Trophoblast cell (in vitro differentiated cells and primary cell): ENCODE measurements around the gene OR2J2.
A peak's percentile ranks its signal among the peaks of the same experiment; 100 is the strongest.
"Not testable (repeated sequence)": the region's sequence is repeated elsewhere in the genome, so short reads cannot be mapped to it uniquely, and the experiment has no call there.

ENCODE experiments used
- DNase-seq, 2 donors: peaks; one replicate each; pipeline ENCODE4 v3.0.0-alpha.2; 2016
- H2AFZ ChIP-seq: 2 replicates; pipeline ENCODE4 v1.6.1; 2013; ENCODE audit warnings: low read length, moderate library complexity, mild to moderate bottlenecking; ENCODE audit not compliant: insufficient read depth, poor library complexity
- H2AK5ac ChIP-seq: 2 replicates; pipeline ENCODE4 v1.6.1; 2013; ENCODE audit warnings: mild to moderate bottlenecking, low read length
- H2BK120ac ChIP-seq: 2 replicates; pipeline ENCODE4 v1.6.1; 2013; ENCODE audit warnings: low read length, mild to moderate bottlenecking, moderate library complexity; ENCODE audit not compliant: insufficient read depth, poor library complexity
- H2BK12ac ChIP-seq: 2 replicates; pipeline ENCODE4 v1.6.1; 2013; ENCODE audit warnings: mild to moderate bottlenecking, low read length, moderate library complexity
- H2BK5ac ChIP-seq: 2 replicates; pipeline ENCODE4 v1.6.1; 2013; ENCODE audit warnings: low read length, low read depth, moderate library complexity, mild to moderate bottlenecking; ENCODE audit not compliant: poor library complexity
- H3K14ac ChIP-seq: 2 replicates; pipeline ENCODE4 v1.6.1; 2013; ENCODE audit warnings: mild to moderate bottlenecking, low read length
- H3K18ac ChIP-seq: 2 replicates; pipeline ENCODE4 v1.6.1; 2013; ENCODE audit warnings: mild to moderate bottlenecking, low read length
- H3K23ac ChIP-seq: 2 replicates; pipeline ENCODE4 v1.6.1; 2013; ENCODE audit warnings: low read length
- H3K27ac ChIP-seq: 2 replicates; pipeline ENCODE4 v1.5.1; 2013; ENCODE audit warnings: low read depth, mild to moderate bottlenecking, inconsistent platforms, low read length, moderate library complexity
- H3K27me3 ChIP-seq: 2 replicates; pipeline ENCODE4 v1.6.1; 2013; ENCODE audit warnings: inconsistent platforms, mild to moderate bottlenecking, low read length, moderate library complexity; ENCODE audit not compliant: insufficient read depth
- H3K36me3 ChIP-seq, 2 experiments: 1 replicate in 1 of 2; 2 replicates in 1 of 2; pipeline ENCODE4 v1.6.1; 2013; ENCODE audit warnings: low read length in 2 of 2, mild to moderate bottlenecking in 2 of 2, moderate library complexity in 1 of 2; ENCODE audit not compliant: insufficient read depth in 2 of 2, control insufficient read depth in 1 of 2
- H3K4ac ChIP-seq: 2 replicates; pipeline ENCODE4 v1.6.1; 2013; ENCODE audit warnings: low read depth, mild to moderate bottlenecking, low read length, moderate library complexity
- H3K4me1 ChIP-seq, 2 experiments: 1 replicate in 1 of 2; 2 replicates in 1 of 2; pipeline ENCODE4 v1.6.1; 2013; ENCODE audit warnings: low read length in 2 of 2, mild to moderate bottlenecking in 2 of 2, moderate library complexity in 1 of 2; ENCODE audit not compliant: insufficient read depth in 2 of 2, control insufficient read depth in 1 of 2
- H3K4me2 ChIP-seq: 2 replicates; pipeline ENCODE4 v1.6.1; 2013; ENCODE audit warnings: inconsistent platforms, mild to moderate bottlenecking, low read length, moderate library complexity
- H3K4me3 ChIP-seq: 2 replicates; pipeline ENCODE4 v1.5.1; 2013; ENCODE audit warnings: mild to moderate bottlenecking, low read depth, low read length, inconsistent platforms
- H3K79me1 ChIP-seq: one replicate; pipeline ENCODE4 v1.6.1; 2013; ENCODE audit warnings: low read length
- H3K79me2 ChIP-seq: 2 replicates; pipeline ENCODE4 v1.6.1; 2013; ENCODE audit warnings: low read length, mild to moderate bottlenecking; ENCODE audit not compliant: control insufficient read depth, insufficient read depth, poor library complexity
- H3K9ac ChIP-seq: 2 replicates; pipeline ENCODE4 v1.6.1; 2013; ENCODE audit warnings: mild to moderate bottlenecking, low read length
- H3K9me3 ChIP-seq: 2 replicates; pipeline ENCODE4 v1.6.1; 2013; ENCODE audit warnings: low read depth, mild to moderate bottlenecking, control low read depth, inconsistent platforms, low read length; ENCODE audit not compliant: insufficient read depth
- H4K12ac ChIP-seq: 2 replicates; pipeline ENCODE4 v1.6.1; 2013; ENCODE audit warnings: low read depth, mild to moderate bottlenecking, low read length, moderate library complexity
- H4K8ac ChIP-seq: 2 replicates; pipeline ENCODE4 v1.6.1; 2013; ENCODE audit warnings: low read depth, mild to moderate bottlenecking, low read length, moderate library complexity
- H4K91ac ChIP-seq: one replicate; pipeline ENCODE4 v1.6.1; 2013; ENCODE audit warnings: low read depth, mild to moderate bottlenecking, low read length, moderate library complexity
- WGBS: extraction: QIAGEN DNeasy Blood & Tissue Kit; methylation state at CpG from one replicate; pipeline ENCODE4 v1.1.7; 2013; ENCODE audit warnings: missing lambda C conversion rate; ENCODE audit not compliant: insufficient read length, insufficient coverage; ENCODE audit errors: extremely low coverage; 5-methylcytosine and 5-hydroxymethylcytosine counted together

Gene OR2J2

DNA sequence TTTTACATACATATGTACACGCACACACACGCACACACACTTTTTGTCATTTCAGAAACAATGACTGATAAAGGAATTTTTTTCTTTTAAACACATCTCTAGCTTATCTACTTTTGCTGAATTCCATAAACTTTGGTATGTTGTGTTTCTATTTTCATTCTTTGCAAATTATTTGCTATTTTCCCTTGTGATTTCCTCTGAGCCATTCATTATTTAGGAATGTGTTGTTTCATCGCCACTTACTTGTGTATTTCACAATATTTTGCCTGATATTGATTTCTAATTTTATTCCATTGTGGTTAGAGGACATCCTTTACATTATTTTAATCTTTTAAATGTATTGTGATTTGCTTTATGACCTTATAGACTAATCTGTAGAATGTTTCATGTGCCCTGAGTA, 23.6 kb upstream of the OR2J2 start:
- Histone ChIP-seq H3K27ac (no peak overlapping the region), H3K18ac (no peak overlapping the region), H3K4me3 (no peak overlapping the region), H4K8ac (no peak overlapping the region), H4K12ac (no peak overlapping the region), H2BK12ac (no peak overlapping the region), H3K36me3 (no peaks in the 10 kb centered on the region), H2BK5ac (no peak overlapping the region), H3K9ac (no peak overlapping the region), H2BK120ac (no peak overlapping the region), H3K23ac (no peak overlapping the region), H2AK5ac (no peak overlapping the region), H3K79me1 (no peaks in the 10 kb centered on the region), H3K4ac (no peak overlapping the region), H4K91ac (no peak overlapping the region), H2AFZ (no peak overlapping the region), H3K27me3 (no peaks in the 10 kb centered on the region), H3K4me2 (no peak overlapping the region), H3K9me3 (peaks cover 2% of the 10 kb centered on the region), H3K79me2 (no peaks in the 10 kb centered on the region), H3K14ac (no peak overlapping the region), H3K4me1 (no peaks in the 10 kb centered on the region)
- DNase-seq, result peak; percentile 12 to 76
- no CpG with 5 or more reads among the region's 3 CpGs for WGBS

- not testable (repeated sequence) for H3K4ac ChIP-seq, H3K4me3 ChIP-seq, H3K27me3 ChIP-seq, H2BK5ac ChIP-seq, H4K12ac ChIP-seq, DNase-seq, H3K36me3 ChIP-seq, H2BK12ac ChIP-seq, H3K27ac ChIP-seq, H3K4me1 ChIP-seq, H3K9me3 ChIP-seq, H2AK5ac ChIP-seq, H4K91ac ChIP-seq, H3K9ac ChIP-seq, H3K14ac ChIP-seq, H3K23ac ChIP-seq, H3K79me1 ChIP-seq, H2AFZ ChIP-seq, H3K18ac ChIP-seq, H4K8ac ChIP-seq, H3K4me2 ChIP-seq, H3K79me2 ChIP-seq, H2BK120ac ChIP-seq
- no CpG with 5 or more reads among the region's 3 CpGs for WGBS
These were observed 21.3 kb upstream of the OR2J2 start for GRCh38 chr6:29149444-29149843.

- H3K79me1 ChIP-seq, result no peaks in the 10 kb centered on the region
- no peak overlapping the region for H3K9ac ChIP-seq
- no peak overlapping the region for H3K4ac ChIP-seq
These were observed 17.6 kb upstream of the OR2J2 start for GRCh38 chr6:29153083-29153482.

GRCh38 chr6:29155182-29155581, 15.5 kb upstream of the OR2J2 start:
- H3K9ac ChIP-seq, H3K4ac ChIP-seq, H3K36me3 ChIP-seq, H3K18ac ChIP-seq, H3K27me3 ChIP-seq, H4K12ac ChIP-seq, H3K4me1 ChIP-seq, H3K23ac ChIP-seq, H3K27ac ChIP-seq, H3K4me3 ChIP-seq, H2AFZ ChIP-seq, H4K91ac ChIP-seq, H4K8ac ChIP-seq, H2BK5ac ChIP-seq, H2BK12ac ChIP-seq, H2BK120ac ChIP-seq, H3K14ac ChIP-seq, H3K79me2 ChIP-seq, H3K4me2 ChIP-seq, H3K79me1 ChIP-seq, H3K9me3 ChIP-seq, DNase-seq, H2AK5ac ChIP-seq: not testable (repeated sequence)
- WGBS, result no CpG with 5 or more reads among the region's 1 CpG

More at GRCh38 chr6:29153083-29153482, 17.6 kb upstream of the OR2J2 start:
- Histone ChIP-seq H3K4me3 (no peak overlapping the region), H4K8ac (no peak overlapping the region), H3K4me1 (no peaks in the 10 kb centered on the region), H3K9me3 (no peaks in the 10 kb centered on the region), H2BK5ac (no peak overlapping the region), H3K27me3 (no peaks in the 10 kb centered on the region), H3K18ac (no peak overlapping the region), H3K23ac (no peak overlapping the region), H4K12ac (no peak overlapping the region), H2BK12ac (no peak overlapping the region), H2AFZ (no peak overlapping the region), H2BK120ac (no peak overlapping the region), H3K36me3 (no peaks in the 10 kb centered on the region), H3K14ac (no peak overlapping the region), H3K79me2 (no peaks in the 10 kb centered on the region), H2AK5ac (no peak overlapping the region), H3K27ac (no peak overlapping the region), H3K4me2 (no peak overlapping the region), H4K91ac (no peak overlapping the region)
- DNase-seq, result no peak
- no CpG with 5 or more reads among the region's 1 CpG for WGBS
